GM12865 (cell line): ENCODE data around the gene RPS6KA2.
"Not testable (repeated sequence)": the region's sequence is repeated elsewhere in the genome, so short reads cannot be mapped to it uniquely, and the experiment has no call there.

Experiments
- DNase-seq: peaks from one replicate; pipeline ENCODE4 v3.0.0; 2010; ENCODE audit warnings: low read depth
- H3K4me3 ChIP-seq: 2 replicates; pipeline ENCODE4 v1.5.1; 2011; ENCODE audit warnings: mild to moderate bottlenecking, low read depth, low read length, control low read depth
- CTCF ChIP-seq: IDR thresholded peaks from 2 replicates; pipeline ENCODE4 v1.5.1; 2011; ENCODE audit warnings: low read length, control low read depth, low read depth, inconsistent platforms; ENCODE audit not compliant: insufficient read depth; ENCODE audit errors: missing control alignments

RPS6KA2 gene

DNA sequence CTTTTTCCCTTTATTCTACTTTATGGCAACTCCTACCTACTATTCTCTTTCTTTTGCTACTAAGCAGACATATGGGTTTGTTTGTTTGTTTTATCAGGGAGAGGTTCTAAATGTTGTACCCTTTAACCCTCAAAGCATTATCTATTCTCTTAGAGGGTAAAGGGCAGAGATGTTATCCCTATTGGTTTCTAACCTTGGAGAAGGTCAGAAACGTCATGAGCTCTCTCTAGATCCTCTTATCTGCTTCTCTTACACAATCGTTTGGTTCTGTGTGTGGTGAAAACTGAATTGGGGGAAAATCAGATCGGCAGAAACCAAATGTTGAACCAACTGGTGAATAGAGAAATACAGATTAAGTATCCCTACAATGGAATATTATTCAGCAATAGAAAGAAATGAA is 237.9 kb downstream of the RPS6KA2 start:
- DNase-seq = no peak
- TF ChIP-seq CTCF = no peak
- no peak overlapping the region for H3K4me3 ChIP-seq

DNA sequence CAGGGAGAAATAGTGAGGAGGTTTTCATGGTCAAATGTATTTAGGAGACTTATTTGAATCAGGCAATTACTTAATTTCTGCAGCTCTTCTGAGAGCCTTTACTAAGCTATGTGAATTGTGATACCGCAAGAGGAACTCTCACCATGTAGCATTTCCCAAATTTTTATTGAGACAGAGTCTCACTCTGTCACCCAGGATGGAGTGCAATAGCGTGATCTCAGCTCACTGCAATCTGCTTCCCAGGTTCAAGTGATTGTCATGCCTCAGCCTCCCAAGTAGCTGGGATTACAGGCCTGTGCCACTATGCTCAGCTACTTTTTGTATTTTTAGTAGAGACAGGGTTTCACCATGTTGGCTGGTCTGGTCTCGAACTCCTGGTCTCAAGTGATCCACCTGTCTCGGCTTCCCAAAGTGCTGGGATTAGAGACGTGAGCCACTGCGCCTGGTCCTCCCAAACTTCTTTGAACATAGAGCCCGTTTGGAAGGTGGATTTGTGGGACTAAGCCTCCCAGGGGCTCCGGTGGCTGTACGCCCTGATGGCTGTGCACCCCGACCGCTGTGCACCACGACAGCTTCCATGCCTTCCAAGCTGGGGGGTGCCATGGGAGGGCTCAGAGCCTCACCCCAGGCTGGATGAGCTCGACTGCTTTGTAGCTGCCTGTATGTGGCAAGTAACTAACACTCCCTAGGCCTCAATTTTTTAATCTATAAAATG is 238.6 kb downstream of the RPS6KA2 start:
- no peak overlapping the region for H3K4me3 ChIP-seq
- TF ChIP-seq CTCF = no peak
- no peak for DNase-seq

DNA sequence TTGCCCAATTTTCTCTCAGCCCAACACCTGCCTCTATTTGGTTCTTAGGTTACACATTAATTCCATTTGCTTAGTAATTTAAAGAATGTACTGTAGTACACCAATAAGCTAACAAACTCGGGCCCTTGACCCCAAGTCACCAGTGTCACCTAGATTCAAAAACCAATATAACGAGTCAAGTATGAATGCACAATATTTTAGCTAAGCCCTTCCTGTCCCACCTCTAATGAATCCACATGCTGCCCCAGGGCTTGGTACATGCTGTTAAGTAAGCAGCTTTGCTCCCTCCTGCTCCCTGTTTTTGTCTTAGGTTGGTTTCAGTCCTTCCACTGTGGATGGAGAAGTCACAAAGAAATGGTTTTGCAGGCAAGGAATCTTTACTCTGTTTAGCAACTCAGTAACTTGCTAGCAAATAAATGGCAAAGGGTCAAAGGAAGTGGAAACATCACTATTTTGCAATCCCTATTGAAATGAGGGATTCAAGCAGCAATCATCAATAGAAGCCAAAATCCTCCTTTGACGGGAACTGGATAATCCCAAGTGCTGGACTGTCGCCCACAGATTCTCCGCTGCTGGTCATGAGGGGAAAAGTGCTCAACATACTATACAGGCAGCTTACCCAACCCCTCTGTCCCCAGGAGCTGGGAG is 239.3 kb downstream of the RPS6KA2 start:
- DNase-seq = no peak
- H3K4me3 ChIP-seq = no peak overlapping the region
- no peak for TF ChIP-seq CTCF

DNA sequence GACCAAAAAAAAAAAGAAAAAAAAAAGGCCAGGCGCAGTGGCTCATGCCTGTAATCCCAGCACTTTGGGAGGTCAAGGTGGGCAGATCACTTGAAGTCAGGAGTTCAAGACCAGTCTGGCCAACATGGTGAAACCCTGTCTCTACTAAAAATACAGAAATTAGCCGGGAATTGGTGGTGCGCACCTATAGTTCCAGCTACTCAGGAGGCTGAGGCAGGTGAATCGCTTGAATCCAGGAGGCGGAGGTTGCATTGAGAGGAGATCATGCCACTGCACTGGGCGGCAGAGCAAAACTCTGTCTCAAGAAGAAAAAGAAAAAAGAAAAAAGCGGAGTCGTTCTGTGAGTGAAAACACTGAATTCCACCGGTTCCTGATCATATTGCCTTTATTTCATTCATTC is 240.0 kb downstream of the RPS6KA2 start:
- H3K4me3 ChIP-seq, DNase-seq: not testable (repeated sequence)

DNA sequence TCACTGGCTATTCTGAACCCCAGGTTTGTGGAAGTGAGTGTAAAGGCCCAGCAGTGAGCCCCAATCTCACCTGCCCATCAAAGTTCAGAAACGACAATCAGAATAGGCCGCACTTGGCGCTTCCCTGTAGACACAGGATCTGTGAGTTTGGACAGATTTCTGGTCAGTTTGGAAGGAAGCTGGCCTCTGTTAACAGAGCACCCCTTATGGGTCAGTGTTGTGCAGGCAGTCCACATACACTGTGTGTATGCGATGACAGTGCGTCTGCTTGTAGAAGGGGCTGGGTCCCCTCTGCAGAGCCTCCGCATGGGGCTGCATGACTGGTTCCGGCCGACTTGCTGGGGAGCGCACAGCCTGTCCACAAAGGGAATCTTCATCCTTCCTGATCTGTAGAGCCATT is 240.9 kb downstream of the RPS6KA2 start:
- no peak for TF ChIP-seq CTCF
- DNase-seq = no peak
- H3K4me3 ChIP-seq = no peak overlapping the region

GRCh38 chr6:166383802-166384363 is 243.2 kb downstream of the RPS6KA2 start:
- peak overlapping the region; percentile 54 for H3K4me3 ChIP-seq
- TF ChIP-seq CTCF = peak; percentile 24
- not testable (repeated sequence) for DNase-seq

DNA sequence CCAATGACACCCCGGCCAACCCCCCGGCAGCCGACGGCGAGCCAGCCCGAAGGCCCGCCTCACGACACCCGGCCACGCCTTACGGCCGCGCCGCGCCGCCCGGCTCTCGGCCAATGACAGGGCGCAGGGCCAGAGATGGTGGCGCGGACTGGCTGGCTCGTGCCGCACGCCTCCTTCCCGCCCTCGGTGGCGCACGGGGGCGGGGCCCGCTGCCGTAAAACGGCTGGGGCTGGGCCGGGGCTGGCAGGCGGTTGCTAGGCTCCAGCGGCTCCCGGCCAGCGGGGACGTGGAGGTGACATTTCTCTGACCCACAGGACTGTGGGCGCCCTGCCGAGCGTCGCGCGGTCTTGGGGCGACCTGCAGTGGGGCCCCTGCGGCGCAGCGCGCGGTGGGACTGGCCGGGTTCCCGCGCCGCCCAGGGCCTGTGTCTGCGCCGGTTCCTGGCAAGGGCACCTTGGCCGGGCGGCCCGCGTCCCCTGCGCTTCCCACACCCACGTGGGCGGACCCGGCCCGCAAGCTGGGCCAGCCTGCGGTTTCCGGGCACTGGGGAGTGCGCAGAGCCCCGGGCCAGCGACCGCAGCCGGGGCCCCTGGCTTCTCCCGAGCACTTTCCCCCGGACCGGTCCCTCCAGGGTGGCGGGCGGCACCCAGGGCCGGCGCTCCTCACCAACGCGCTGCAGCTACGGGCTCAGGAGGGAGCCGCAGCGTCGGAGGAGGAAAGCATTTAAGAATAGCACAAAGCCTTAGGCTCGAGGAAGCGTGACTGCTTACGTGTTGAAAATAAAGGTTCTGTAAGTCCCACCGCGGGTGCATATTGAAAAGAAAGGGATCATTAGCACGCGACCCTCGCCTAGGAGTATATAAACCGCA is 243.9 kb downstream of the RPS6KA2 start, which contains the start of gene MPC1:
TSS of gene MPC1 (minus strand) at position 8 of the 869 bp plus-strand sequence. CDS start 64 bp downstream, outside the sequence.
- DNase-seq = peak; percentile 98
- H3K4me3 ChIP-seq = peak within 1 kb of the TSS; percentile 92
- no peak for TF ChIP-seq CTCF
